ENCODE results near the gene SPATA17.
A peak's percentile ranks its signal among the peaks of the same experiment; 100 is the strongest.
"Not testable (repeated sequence)": the region's sequence is repeated elsewhere in the genome, so short reads cannot be mapped to it uniquely, and the experiment has no call there.

The SPATA17 gene, protein sequence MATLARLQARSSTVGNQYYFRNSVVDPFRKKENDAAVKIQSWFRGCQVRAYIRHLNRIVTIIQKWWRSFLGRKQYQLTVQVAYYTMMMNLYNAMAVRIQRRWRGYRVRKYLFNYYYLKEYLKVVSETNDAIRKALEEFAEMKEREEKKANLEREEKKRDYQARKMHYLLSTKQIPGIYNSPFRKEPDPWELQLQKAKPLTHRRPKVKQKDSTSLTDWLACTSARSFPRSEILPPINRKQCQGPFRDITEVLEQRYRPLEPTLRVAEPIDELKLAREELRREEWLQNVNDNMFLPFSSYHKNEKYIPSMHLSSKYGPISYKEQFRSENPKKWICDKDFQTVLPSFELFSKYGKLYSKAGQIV

GRCh38 chr1:217630711-217631591 is at the start of gene SPATA17, which contains the start of gene GPATCH2:
TSS of gene SPATA17 (plus strand) at chr1:217631344. CDS start at chr1:217631379, 35 bp downstream.
TSS of gene GPATCH2 (minus strand) at chr1:217631090. CDS start at chr1:217630971, 119 bp downstream.
- H3K9me3 Mint-ChIP-seq = no peaks in the 10 kb centered on the region
- peak within 1 kb of the TSS; percentile 83 to 92 (median 86) for H3K4me3 Mint-ChIP-seq
- TF ChIP-seq, protein P1, sequence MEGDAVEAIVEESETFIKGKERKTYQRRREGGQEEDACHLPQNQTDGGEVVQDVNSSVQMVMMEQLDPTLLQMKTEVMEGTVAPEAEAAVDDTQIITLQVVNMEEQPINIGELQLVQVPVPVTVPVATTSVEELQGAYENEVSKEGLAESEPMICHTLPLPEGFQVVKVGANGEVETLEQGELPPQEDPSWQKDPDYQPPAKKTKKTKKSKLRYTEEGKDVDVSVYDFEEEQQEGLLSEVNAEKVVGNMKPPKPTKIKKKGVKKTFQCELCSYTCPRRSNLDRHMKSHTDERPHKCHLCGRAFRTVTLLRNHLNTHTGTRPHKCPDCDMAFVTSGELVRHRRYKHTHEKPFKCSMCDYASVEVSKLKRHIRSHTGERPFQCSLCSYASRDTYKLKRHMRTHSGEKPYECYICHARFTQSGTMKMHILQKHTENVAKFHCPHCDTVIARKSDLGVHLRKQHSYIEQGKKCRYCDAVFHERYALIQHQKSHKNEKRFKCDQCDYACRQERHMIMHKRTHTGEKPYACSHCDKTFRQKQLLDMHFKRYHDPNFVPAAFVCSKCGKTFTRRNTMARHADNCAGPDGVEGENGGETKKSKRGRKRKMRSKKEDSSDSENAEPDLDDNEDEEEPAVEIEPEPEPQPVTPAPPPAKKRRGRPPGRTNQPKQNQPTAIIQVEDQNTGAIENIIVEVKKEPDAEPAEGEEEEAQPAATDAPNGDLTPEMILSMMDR (IDR thresholded peaks at IDR 0.05; ENCODE audit: unreplicated experiment in 3 of 3) = peak in 2 of 3 experiments; percentile 19 to 44
- H3K36me3 Mint-ChIP-seq (ENCODE audit: low read depth) = no peaks in the 10 kb centered on the region
- H3K4me1 Mint-ChIP-seq = peaks cover 30% of the 10 kb centered on the region
- H3K27ac Mint-ChIP-seq = peak within 1 kb of the TSS; percentile 99 to 100 (median 99)
- peaks cover 4% of the 10 kb centered on the region for H3K27me3 Mint-ChIP-seq (ENCODE audit: low read depth)

- not testable (repeated sequence) for H3K4me3 Mint-ChIP-seq; H3K27me3 Mint-ChIP-seq (ENCODE audit: low read depth); H3K9me3 Mint-ChIP-seq; H3K4me1 Mint-ChIP-seq; H3K27ac Mint-ChIP-seq
- H3K36me3 Mint-ChIP-seq (ENCODE audit: low read depth) = peaks cover 28% of the 10 kb centered on the region
These were observed 46.8 kb upstream of the SPATA17 start for GRCh38 chr1:217584286-217584811.

DNA sequence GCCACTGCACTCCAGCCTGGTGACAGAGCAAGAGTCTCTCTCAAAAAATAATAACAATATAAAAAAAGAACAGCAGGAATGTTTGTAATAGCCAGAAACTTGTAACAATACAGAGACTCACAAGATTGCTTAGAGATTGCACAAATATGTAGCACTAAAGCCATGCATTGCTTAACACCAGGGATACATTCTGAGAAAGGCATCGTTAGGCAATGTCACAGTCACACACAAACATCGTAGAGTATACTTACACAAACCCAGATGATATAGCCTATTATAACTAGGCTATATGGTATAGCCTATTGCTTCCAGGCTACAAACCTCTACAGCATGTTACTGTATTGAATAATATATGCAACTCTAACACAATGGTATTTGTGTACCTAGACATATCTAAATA is 45.6 kb upstream of the SPATA17 start:
- no peak overlapping the region for H3K27ac Mint-ChIP-seq
- H3K4me3 Mint-ChIP-seq = no peak overlapping the region
- no peaks in the 10 kb centered on the region for H3K9me3 Mint-ChIP-seq
- TF ChIP-seq, protein P1 (IDR thresholded peaks at IDR 0.05; ENCODE audit: unreplicated experiment in 3 of 3) = no peak
- H3K27me3 Mint-ChIP-seq (ENCODE audit: low read depth) = no peaks in the 10 kb centered on the region
- H3K36me3 Mint-ChIP-seq (ENCODE audit: low read depth) = peaks cover 31% of the 10 kb centered on the region
- no peaks in the 10 kb centered on the region for H3K4me1 Mint-ChIP-seq

- H3K9me3 Mint-ChIP-seq = no peaks in the 10 kb centered on the region
- no peaks in the 10 kb centered on the region for H3K4me1 Mint-ChIP-seq
- no peak overlapping the region for H3K4me3 Mint-ChIP-seq
- H3K27ac Mint-ChIP-seq = no peak overlapping the region
- no peaks in the 10 kb centered on the region for H3K27me3 Mint-ChIP-seq (ENCODE audit: low read depth)
- peaks cover 24% of the 10 kb centered on the region for H3K36me3 Mint-ChIP-seq (ENCODE audit: low read depth)
- TF ChIP-seq, protein P1 (IDR thresholded peaks at IDR 0.05; ENCODE audit: unreplicated experiment in 3 of 3) = no peak
These were observed 44.6 kb upstream of the SPATA17 start for GRCh38 chr1:217586586-217586985.

- Mint-ChIP-seq H3K36me3 (ENCODE audit: low read depth) (peaks cover 20% of the 10 kb centered on the region), H3K9me3 (no peaks in the 10 kb centered on the region), H3K4me1 (no peaks in the 10 kb centered on the region), H3K27me3 (ENCODE audit: low read depth) (no peaks in the 10 kb centered on the region), H3K4me3 (no peak overlapping the region), H3K27ac (no peak overlapping the region)
- TF ChIP-seq, protein P1 (IDR thresholded peaks at IDR 0.05; ENCODE audit: unreplicated experiment in 3 of 3) = no peak
These were observed 40.5 kb upstream of the SPATA17 start for GRCh38 chr1:217590598-217590997.

- Mint-ChIP-seq H3K27ac (no peak overlapping the region), H3K36me3 (ENCODE audit: low read depth) (peaks cover 30% of the 10 kb centered on the region), H3K4me1 (no peaks in the 10 kb centered on the region), H3K27me3 (ENCODE audit: low read depth) (no peaks in the 10 kb centered on the region), H3K9me3 (no peaks in the 10 kb centered on the region), H3K4me3 (no peak overlapping the region)
- TF ChIP-seq, protein P1 (IDR thresholded peaks at IDR 0.05; ENCODE audit: unreplicated experiment in 3 of 3) = no peak
These were observed 32.0 kb upstream of the SPATA17 start for GRCh38 chr1:217599154-217599553.
